ENCODE results near the gene ZDHHC20. TPM values are rescaled to one million over a fixed set of nuclear protein-coding genes. Genes with fewer than 3 reads are reported as not detected.

ZDHHC20 gene
- total and polyA plus RNA-seq, 2 experiments from 2014 or later = 25.2 to 132 TPM

- TF ChIP-seq CTCF (IDR thresholded peaks at IDR 0.05; ENCODE audit: poor library complexity) (no peak), EZH2 (IDR thresholded peaks at IDR 0.05; ENCODE audit: borderline replicate concordance) (no peak), EZH2phosphoT487 (IDR thresholded peaks at IDR 0.05; ENCODE audit: low read depth, severe bottlenecking, unreplicated experiment) (no peak)
Measured at GRCh38 chr13:21434588-21434987, 24.5 kb downstream of the ZDHHC20 start.

GRCh38 chr13:21429211-21429610 is 29.9 kb downstream of the ZDHHC20 start:
- peaks cover 7% of the 10 kb centered on the region for H3K9me3 ChIP-seq (ENCODE audit: low read depth)
- H3K27me3 ChIP-seq = no peaks in the 10 kb centered on the region
- H3K4me3 ChIP-seq = no peak overlapping the region
- TF ChIP-seq EZH2 (IDR thresholded peaks at IDR 0.05; ENCODE audit: borderline replicate concordance) (no peak), EZH2phosphoT487 (IDR thresholded peaks at IDR 0.05; ENCODE audit: low read depth, severe bottlenecking, unreplicated experiment) (no peak), CTCF (IDR thresholded peaks at IDR 0.05; ENCODE audit: poor library complexity) (no peak)
- H2AFZ ChIP-seq = no peak overlapping the region
- no peaks in the 10 kb centered on the region for H4K20me1 ChIP-seq (ENCODE audit: insufficient read depth, poor library complexity, severe bottlenecking)
- H3K4me1 ChIP-seq (ENCODE audit: insufficient read depth) = no peaks in the 10 kb centered on the region
- no peak for DNase-seq (ENCODE audit: low spot score)
- H3K79me2 ChIP-seq = peaks cover 95% of the 10 kb centered on the region
- 67% methylated on average over 2 of the region's 2 CpGs for WGBS (ENCODE audit: low lambda C conversion rate, missing lambda C conversion rate)
- no peaks in the 10 kb centered on the region for H3K9me2 ChIP-seq (replicated peaks; ENCODE audit: insufficient read depth)
- H3K4me2 ChIP-seq = no peak overlapping the region
- no peaks in the 10 kb centered on the region for H3K36me3 ChIP-seq (replicated peaks; ENCODE audit: insufficient read depth, low read depth)
- no peak overlapping the region for H3K27ac ChIP-seq

More at GRCh38 chr13:21434588-21434987, 24.5 kb downstream of the ZDHHC20 start:
- Histone ChIP-seq H3K9me2 (replicated peaks; ENCODE audit: insufficient read depth) (no peaks in the 10 kb centered on the region), H3K36me3 (replicated peaks; ENCODE audit: insufficient read depth, low read depth) (no peaks in the 10 kb centered on the region), H3K27ac (no peak overlapping the region), H3K4me3 (no peak overlapping the region), H3K79me2 (peaks cover 96% of the 10 kb centered on the region), H4K20me1 (ENCODE audit: insufficient read depth, poor library complexity, severe bottlenecking) (no peaks in the 10 kb centered on the region), H3K27me3 (no peaks in the 10 kb centered on the region), H2AFZ (no peak overlapping the region), H3K4me2 (no peak overlapping the region), H3K9me3 (ENCODE audit: low read depth) (peaks cover 14% of the 10 kb centered on the region), H3K4me1 (ENCODE audit: insufficient read depth) (no peaks in the 10 kb centered on the region)
- WGBS (ENCODE audit: low lambda C conversion rate, missing lambda C conversion rate) = 99% methylated on average over 3 of the region's 3 CpGs
- no peak for DNase-seq (ENCODE audit: low spot score)

- no peak for DNase-seq (ENCODE audit: low spot score)
- H3K79me2 ChIP-seq = peaks cover 86% of the 10 kb centered on the region
- H3K9me3 ChIP-seq (ENCODE audit: low read depth) = peaks cover 7% of the 10 kb centered on the region
- H3K9me2 ChIP-seq (replicated peaks; ENCODE audit: insufficient read depth) = no peaks in the 10 kb centered on the region
- H2AFZ ChIP-seq = no peak overlapping the region
- no peaks in the 10 kb centered on the region for H3K4me1 ChIP-seq (ENCODE audit: insufficient read depth)
- no peak overlapping the region for H3K4me3 ChIP-seq
- TF ChIP-seq EZH2 (IDR thresholded peaks at IDR 0.05; ENCODE audit: borderline replicate concordance) (no peak), EZH2phosphoT487 (IDR thresholded peaks at IDR 0.05; ENCODE audit: low read depth, severe bottlenecking, unreplicated experiment) (no peak), CTCF (IDR thresholded peaks at IDR 0.05; ENCODE audit: poor library complexity) (no peak)
- no peak overlapping the region for H3K4me2 ChIP-seq
- H3K27me3 ChIP-seq = no peaks in the 10 kb centered on the region
- no peaks in the 10 kb centered on the region for H3K36me3 ChIP-seq (replicated peaks; ENCODE audit: insufficient read depth, low read depth)
- no peak overlapping the region for H3K27ac ChIP-seq
- whole genome bisulfite sequencing (ENCODE audit: low lambda C conversion rate, missing lambda C conversion rate) = 100% methylated on average over 2 of the region's 2 CpGs
- H4K20me1 ChIP-seq (ENCODE audit: insufficient read depth, poor library complexity, severe bottlenecking) = no peaks in the 10 kb centered on the region
Measured at GRCh38 chr13:21427741-21428140, 31.4 kb downstream of the ZDHHC20 start.

GRCh38 chr13:21426238-21426637 is 32.9 kb downstream of the ZDHHC20 start:
- Histone ChIP-seq H3K4me2 (no peak overlapping the region), H3K79me2 (peaks cover 85% of the 10 kb centered on the region), H4K20me1 (ENCODE audit: insufficient read depth, poor library complexity, severe bottlenecking) (no peaks in the 10 kb centered on the region), H3K27me3 (no peaks in the 10 kb centered on the region), H3K9me3 (ENCODE audit: low read depth) (peaks cover 7% of the 10 kb centered on the region), H2AFZ (no peak overlapping the region), H3K27ac (no peak overlapping the region), H3K9me2 (replicated peaks; ENCODE audit: insufficient read depth) (no peaks in the 10 kb centered on the region), H3K4me3 (no peak overlapping the region), H3K4me1 (ENCODE audit: insufficient read depth) (no peaks in the 10 kb centered on the region), H3K36me3 (replicated peaks; ENCODE audit: insufficient read depth, low read depth) (no peaks in the 10 kb centered on the region)
- 71% methylated on average over 1 of the region's 1 CpG for WGBS (ENCODE audit: low lambda C conversion rate, missing lambda C conversion rate)
- TF ChIP-seq CTCF (IDR thresholded peaks at IDR 0.05; ENCODE audit: poor library complexity) = no peak
- TF ChIP-seq EZH2 (IDR thresholded peaks at IDR 0.05; ENCODE audit: borderline replicate concordance) = no peak
- no peak for TF ChIP-seq EZH2phosphoT487 (IDR thresholded peaks at IDR 0.05; ENCODE audit: low read depth, severe bottlenecking, unreplicated experiment)
- no peak for DNase-seq (ENCODE audit: low spot score)
